Measurements from ENCODE around the gene ZMIZ1. TPM values are rescaled to one million over a fixed set of nuclear protein-coding genes. Genes with fewer than 3 reads are reported as not detected.
A peak's percentile ranks its signal among the peaks of the same experiment; 100 is the strongest.

The ZMIZ1 gene
- total RNA-seq, 1 donor from 2014 or later: 67.6 TPM

- Mint-ChIP-seq H3K4me3 (no peak overlapping the region), H3K36me3 (ENCODE audit: low read depth) (peaks cover 2% of the 10 kb centered on the region), H3K4me1 (ENCODE audit: low read depth) (peaks cover 31% of the 10 kb centered on the region), H3K27ac (no peak overlapping the region), H3K27me3 (ENCODE audit: insufficient read depth) (peaks cover 5% of the 10 kb centered on the region), H3K9me3 (no peaks in the 10 kb centered on the region)
- DNase-seq (ENCODE audit: low spot score): no peak
- intact Hi-C loops (cut with micrococcal nuclease): no loop called here
Observed at GRCh38 chr10:79088176-79088575, 19.4 kb downstream of the ZMIZ1 start.

- Mint-ChIP-seq H3K27me3 (ENCODE audit: insufficient read depth) (peaks cover 5% of the 10 kb centered on the region), H3K36me3 (ENCODE audit: low read depth) (peaks cover 2% of the 10 kb centered on the region), H3K9me3 (no peaks in the 10 kb centered on the region), H3K4me1 (ENCODE audit: low read depth) (peaks cover 29% of the 10 kb centered on the region), H3K4me3 (no peak overlapping the region), H3K27ac (no peak overlapping the region)
- DNase-seq (ENCODE audit: low spot score): no peak
- intact Hi-C loops (cut with micrococcal nuclease): no loop called here
Observed at GRCh38 chr10:79088613-79089355, 20.0 kb downstream of the ZMIZ1 start.

- H3K27me3 Mint-ChIP-seq (ENCODE audit: insufficient read depth): peaks cover 5% of the 10 kb centered on the region
- H3K36me3 Mint-ChIP-seq (ENCODE audit: low read depth): peaks cover 2% of the 10 kb centered on the region
- H3K4me3 Mint-ChIP-seq: no peak overlapping the region
Observed at GRCh38 chr10:79089632-79090031, 20.9 kb downstream of the ZMIZ1 start.

DNA sequence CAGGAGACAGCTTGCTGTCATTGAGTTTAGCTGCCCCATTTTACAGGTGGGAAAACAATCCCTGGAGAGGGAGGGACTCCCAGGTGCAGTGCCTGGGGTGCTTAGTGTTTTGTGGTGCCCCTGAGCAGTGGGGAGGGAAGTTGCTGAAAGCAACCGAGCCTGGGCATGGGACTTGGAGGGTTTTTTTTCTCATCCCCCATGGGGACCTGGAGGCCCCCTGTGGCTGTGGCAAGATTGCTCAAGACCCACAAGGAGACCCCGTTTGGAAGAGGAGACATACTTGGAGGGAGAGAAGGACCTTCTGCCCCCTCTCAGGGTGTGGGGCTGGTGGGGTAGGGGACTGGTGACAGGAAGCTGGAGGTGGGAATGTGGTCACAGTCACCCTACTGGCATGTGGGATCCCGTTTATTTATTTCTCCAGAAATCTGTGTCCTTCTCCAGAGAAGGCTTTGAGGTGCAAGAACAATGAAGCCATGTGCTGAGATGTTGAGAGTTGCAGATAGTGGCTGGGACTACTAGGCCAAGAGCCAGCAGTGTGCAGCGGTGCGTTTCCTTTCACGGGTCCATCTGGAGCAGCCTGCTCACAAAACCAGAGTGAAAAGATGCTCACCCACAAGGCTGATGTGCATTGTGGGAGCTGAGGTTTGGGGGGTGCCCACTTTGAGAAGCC lies 21.5 kb downstream of the ZMIZ1 start:
- no peak overlapping the region for H3K27ac Mint-ChIP-seq

More at GRCh38 chr10:79089632-79090031, 20.9 kb downstream of the ZMIZ1 start:
- intact Hi-C loops (cut with micrococcal nuclease): no loop called here
- H3K9me3 Mint-ChIP-seq: no peaks in the 10 kb centered on the region
- no peak for DNase-seq (ENCODE audit: low spot score)
- H3K27ac Mint-ChIP-seq: no peak overlapping the region
- peaks cover 23% of the 10 kb centered on the region for H3K4me1 Mint-ChIP-seq (ENCODE audit: low read depth)

DNA sequence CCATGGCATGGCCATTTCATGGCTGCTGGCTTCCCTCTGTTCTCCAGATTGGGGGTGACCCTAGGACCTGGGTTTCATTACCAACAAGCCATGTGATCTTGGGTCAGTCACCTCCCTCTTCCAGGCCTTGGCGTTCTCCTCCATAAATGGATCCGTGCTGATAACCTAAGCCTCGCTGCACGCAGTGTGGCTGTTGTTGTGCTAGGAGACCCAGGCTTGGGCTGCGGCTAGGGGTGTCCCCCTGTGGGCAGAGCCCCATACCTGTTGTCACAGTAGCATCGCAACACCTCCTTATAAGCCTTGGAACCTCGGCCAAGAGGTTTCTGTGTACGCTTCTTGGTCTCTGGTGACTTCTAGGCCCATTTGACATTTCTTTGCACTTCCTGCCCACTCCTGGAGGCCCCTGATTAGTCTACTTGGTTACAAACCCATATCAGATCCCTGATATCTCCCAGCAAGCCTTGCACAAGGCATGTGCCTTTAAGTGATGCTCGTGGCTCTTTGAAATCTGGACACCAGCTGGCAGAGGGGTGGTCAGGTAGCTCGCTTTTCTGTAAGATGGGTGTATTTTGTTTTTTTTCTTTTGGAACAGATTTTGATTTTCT lies 23.6 kb downstream of the ZMIZ1 start:
- peaks cover 3% of the 10 kb centered on the region for H3K27me3 Mint-ChIP-seq (ENCODE audit: insufficient read depth)
- no peak overlapping the region for H3K27ac Mint-ChIP-seq
- peaks cover 2% of the 10 kb centered on the region for H3K36me3 Mint-ChIP-seq (ENCODE audit: low read depth)
- intact Hi-C loops (cut with micrococcal nuclease): no loop called here
- peaks cover 16% of the 10 kb centered on the region for H3K4me1 Mint-ChIP-seq (ENCODE audit: low read depth)
- H3K9me3 Mint-ChIP-seq: no peaks in the 10 kb centered on the region
- no peak for DNase-seq (ENCODE audit: low spot score)
- H3K4me3 Mint-ChIP-seq: no peak overlapping the region

More for the DNA sequence above, 21.5 kb downstream of the ZMIZ1 start:
- intact Hi-C loops (cut with micrococcal nuclease): no loop called here
- peaks cover 5% of the 10 kb centered on the region for H3K27me3 Mint-ChIP-seq (ENCODE audit: insufficient read depth)
- H3K4me1 Mint-ChIP-seq (ENCODE audit: low read depth): peaks cover 22% of the 10 kb centered on the region
- DNase-seq (ENCODE audit: low spot score): no peak
- H3K4me3 Mint-ChIP-seq: no peak overlapping the region
- no peaks in the 10 kb centered on the region for H3K9me3 Mint-ChIP-seq
- H3K36me3 Mint-ChIP-seq (ENCODE audit: low read depth): peaks cover 2% of the 10 kb centered on the region

DNA sequence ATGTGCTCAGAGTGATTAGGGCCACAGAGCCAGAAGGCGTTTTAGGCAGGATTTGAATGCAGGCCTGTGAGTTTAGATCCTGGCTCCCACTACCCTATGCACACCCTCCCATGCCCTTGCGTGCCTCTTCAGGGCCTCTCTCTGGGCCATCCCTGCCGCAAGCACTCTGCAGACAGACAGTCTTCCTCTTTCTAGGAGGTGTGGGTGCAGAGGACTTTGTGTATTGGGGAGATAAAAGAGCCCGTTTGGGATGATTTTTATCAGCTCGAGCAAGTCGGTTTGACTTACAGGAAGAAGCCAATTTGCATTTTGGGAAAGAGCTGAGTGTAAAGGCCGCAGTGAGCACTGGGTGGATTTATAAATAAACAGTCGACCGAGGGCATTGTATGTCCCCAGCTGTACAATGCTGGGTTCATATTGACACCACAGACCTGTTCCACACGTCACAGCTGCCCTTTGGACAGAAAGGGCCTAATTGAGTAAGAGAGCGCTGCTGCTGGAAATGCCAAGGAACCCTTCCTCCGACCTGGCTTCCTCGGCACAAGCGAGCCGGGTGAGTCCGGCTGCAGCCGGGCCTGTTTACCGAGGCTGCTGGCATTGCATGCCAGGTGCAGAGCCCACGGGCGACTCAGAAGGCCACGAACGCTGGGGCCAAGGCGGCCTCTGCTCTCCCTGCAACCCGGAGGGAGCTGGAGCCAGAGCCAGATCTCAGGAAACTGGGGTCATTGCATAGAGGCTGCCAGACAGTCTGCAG lies 25.1 kb downstream of the ZMIZ1 start:
- intact Hi-C loops (cut with micrococcal nuclease): no loop called here
- no peaks in the 10 kb centered on the region for H3K9me3 Mint-ChIP-seq
- peak overlapping the region; percentile 49 for H3K27ac Mint-ChIP-seq
- peaks cover 3% of the 10 kb centered on the region for H3K27me3 Mint-ChIP-seq (ENCODE audit: insufficient read depth)
- peaks cover 12% of the 10 kb centered on the region for H3K4me1 Mint-ChIP-seq (ENCODE audit: low read depth)
- no peaks in the 10 kb centered on the region for H3K36me3 Mint-ChIP-seq (ENCODE audit: low read depth)
- no peak overlapping the region for H3K4me3 Mint-ChIP-seq
- no peak for DNase-seq (ENCODE audit: low spot score)

- Mint-ChIP-seq H3K36me3 (ENCODE audit: low read depth) (no peaks in the 10 kb centered on the region), H3K27me3 (ENCODE audit: insufficient read depth) (peaks cover 3% of the 10 kb centered on the region), H3K27ac (no peak overlapping the region), H3K4me1 (ENCODE audit: low read depth) (peaks cover 12% of the 10 kb centered on the region), H3K9me3 (no peaks in the 10 kb centered on the region), H3K4me3 (no peak overlapping the region)
- DNase-seq (ENCODE audit: low spot score): no peak
- intact Hi-C loops (cut with micrococcal nuclease): no loop called here
Observed at GRCh38 chr10:79094412-79095175, 25.8 kb downstream of the ZMIZ1 start.

DNA sequence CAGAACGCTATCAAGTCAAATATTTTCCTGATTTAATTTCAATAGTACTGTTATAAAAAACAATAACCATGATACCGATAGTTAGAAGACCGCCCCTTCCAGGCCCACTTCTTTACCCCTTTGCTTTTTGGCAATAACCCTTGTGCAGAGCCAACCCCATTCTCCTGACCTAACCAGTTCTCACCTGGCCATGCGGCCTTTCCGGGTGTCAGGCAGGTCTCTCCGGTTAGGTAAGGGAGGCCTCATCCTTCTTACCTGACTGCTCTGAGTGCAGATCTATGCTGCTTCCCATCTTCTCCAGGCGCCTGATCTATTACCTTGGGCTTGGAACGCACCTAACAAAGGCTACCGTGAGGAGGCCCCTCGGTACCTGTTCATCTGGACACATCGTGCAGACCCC lies 26.6 kb downstream of the ZMIZ1 start:
- no peaks in the 10 kb centered on the region for H3K9me3 Mint-ChIP-seq
- intact Hi-C loops (cut with micrococcal nuclease): no loop called here
- no peak overlapping the region for H3K4me3 Mint-ChIP-seq
- H3K27me3 Mint-ChIP-seq (ENCODE audit: insufficient read depth): peaks cover 3% of the 10 kb centered on the region
- peaks cover 12% of the 10 kb centered on the region for H3K4me1 Mint-ChIP-seq (ENCODE audit: low read depth)
- H3K27ac Mint-ChIP-seq: no peak overlapping the region
- no peak for DNase-seq (ENCODE audit: low spot score)
- H3K36me3 Mint-ChIP-seq (ENCODE audit: low read depth): no peaks in the 10 kb centered on the region

GRCh38 chr10:79096514-79096913 lies 27.7 kb downstream of the ZMIZ1 start:
- H3K27me3 Mint-ChIP-seq (ENCODE audit: insufficient read depth): peaks cover 3% of the 10 kb centered on the region
- H3K9me3 Mint-ChIP-seq: no peaks in the 10 kb centered on the region
- no peak for DNase-seq (ENCODE audit: low spot score)
- intact Hi-C loops (cut with micrococcal nuclease): no loop called here
- H3K4me3 Mint-ChIP-seq: no peak overlapping the region
- H3K4me1 Mint-ChIP-seq (ENCODE audit: low read depth): peaks cover 12% of the 10 kb centered on the region
- H3K27ac Mint-ChIP-seq: no peak overlapping the region
- no peaks in the 10 kb centered on the region for H3K36me3 Mint-ChIP-seq (ENCODE audit: low read depth)

GRCh38 chr10:79097021-79097872 lies 28.5 kb downstream of the ZMIZ1 start:
- intact Hi-C loops (cut with micrococcal nuclease): no loop called here
- Mint-ChIP-seq H3K27me3 (ENCODE audit: insufficient read depth) (no peaks in the 10 kb centered on the region), H3K4me1 (ENCODE audit: low read depth) (peaks cover 12% of the 10 kb centered on the region), H3K36me3 (ENCODE audit: low read depth) (no peaks in the 10 kb centered on the region), H3K4me3 (no peak overlapping the region), H3K9me3 (no peaks in the 10 kb centered on the region), H3K27ac (no peak overlapping the region)
- DNase-seq (ENCODE audit: low spot score): no peak

GRCh38 chr10:79098061-79098460 lies 29.3 kb downstream of the ZMIZ1 start:
- intact Hi-C loops (cut with micrococcal nuclease): no loop called here
- no peak overlapping the region for H3K27ac Mint-ChIP-seq

More at GRCh38 chr10:79098061-79098460, 29.3 kb downstream of the ZMIZ1 start:
- H3K9me3 Mint-ChIP-seq: no peaks in the 10 kb centered on the region
- no peaks in the 10 kb centered on the region for H3K36me3 Mint-ChIP-seq (ENCODE audit: low read depth)
- no peaks in the 10 kb centered on the region for H3K27me3 Mint-ChIP-seq (ENCODE audit: insufficient read depth)
- DNase-seq (ENCODE audit: low spot score): no peak
- peaks cover 7% of the 10 kb centered on the region for H3K4me1 Mint-ChIP-seq (ENCODE audit: low read depth)
- H3K4me3 Mint-ChIP-seq: no peak overlapping the region
